ENCODE data around the gene APOC1.
A peak's percentile ranks its signal among the peaks of the same experiment; 100 is the strongest.
"Not testable (repeated sequence)": the region's sequence is repeated elsewhere in the genome, so short reads cannot be mapped to it uniquely, and the experiment has no call there.

APOC1 gene

DNA sequence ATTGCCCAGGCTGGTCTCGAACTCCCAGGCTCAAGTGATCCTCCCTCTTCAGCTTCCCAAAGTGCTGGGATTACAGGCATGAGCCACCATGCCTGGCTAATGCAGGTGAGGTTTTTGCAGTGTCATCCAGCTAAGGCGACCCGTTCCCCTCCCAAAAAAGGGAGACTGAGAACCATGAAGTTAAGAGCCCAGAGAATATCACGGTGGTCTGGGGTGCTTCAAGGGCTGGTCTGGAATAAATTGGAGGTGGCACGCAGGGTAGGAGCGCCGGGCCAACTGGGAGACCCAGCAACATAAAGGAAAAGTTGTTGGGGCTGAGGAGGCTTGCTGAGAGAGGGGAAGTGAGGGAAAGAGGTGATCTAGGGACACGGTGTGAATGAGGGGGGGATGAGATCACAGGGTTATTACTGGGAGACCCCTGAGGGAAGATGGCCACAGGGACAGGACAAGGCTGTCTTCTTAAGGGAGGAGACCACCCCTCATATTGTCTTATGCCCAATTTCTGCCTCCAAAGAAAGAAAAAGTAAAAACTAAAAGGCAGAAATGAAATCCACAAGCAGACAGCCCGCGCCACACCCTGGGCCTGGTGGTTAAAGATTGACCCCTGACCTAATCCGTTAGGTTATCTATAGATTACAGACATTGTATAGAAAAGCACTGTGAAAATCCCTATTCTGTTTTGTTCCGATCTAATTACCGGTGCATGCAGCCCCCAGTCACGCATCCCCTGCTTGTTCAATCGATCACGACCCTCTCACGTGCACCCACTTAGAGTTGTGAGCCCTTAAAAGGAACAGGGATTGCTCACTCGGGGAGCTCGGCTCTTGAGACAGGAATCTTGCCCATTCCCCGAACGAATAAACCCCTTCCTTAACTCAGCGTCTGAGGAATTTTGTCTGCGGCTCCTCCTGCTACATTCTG is 636 bp upstream of the APOC1 start:
- DNase-seq (ENCODE audit: low spot score), result not testable (repeated sequence)

DNA sequence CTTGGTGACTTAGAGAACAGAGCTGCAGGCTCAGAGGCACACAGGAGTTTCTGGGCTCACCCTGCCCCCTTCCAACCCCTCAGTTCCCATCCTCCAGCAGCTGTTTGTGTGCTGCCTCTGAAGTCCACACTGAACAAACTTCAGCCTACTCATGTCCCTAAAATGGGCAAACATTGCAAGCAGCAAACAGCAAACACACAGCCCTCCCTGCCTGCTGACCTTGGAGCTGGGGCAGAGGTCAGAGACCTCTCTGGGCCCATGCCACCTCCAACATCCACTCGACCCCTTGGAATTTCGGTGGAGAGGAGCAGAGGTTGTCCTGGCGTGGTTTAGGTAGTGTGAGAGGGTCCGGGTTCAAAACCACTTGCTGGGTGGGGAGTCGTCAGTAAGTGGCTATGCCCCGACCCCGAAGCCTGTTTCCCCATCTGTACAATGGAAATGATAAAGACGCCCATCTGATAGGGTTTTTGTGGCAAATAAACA is 9.9 kb downstream of the APOC1 start:
- no peak for DNase-seq (ENCODE audit: low spot score)

- peak; percentile 55 for DNase-seq (ENCODE audit: low spot score)
Observed at GRCh38 chr19:44925114-44925891, 10.9 kb downstream of the APOC1 start.

DNA sequence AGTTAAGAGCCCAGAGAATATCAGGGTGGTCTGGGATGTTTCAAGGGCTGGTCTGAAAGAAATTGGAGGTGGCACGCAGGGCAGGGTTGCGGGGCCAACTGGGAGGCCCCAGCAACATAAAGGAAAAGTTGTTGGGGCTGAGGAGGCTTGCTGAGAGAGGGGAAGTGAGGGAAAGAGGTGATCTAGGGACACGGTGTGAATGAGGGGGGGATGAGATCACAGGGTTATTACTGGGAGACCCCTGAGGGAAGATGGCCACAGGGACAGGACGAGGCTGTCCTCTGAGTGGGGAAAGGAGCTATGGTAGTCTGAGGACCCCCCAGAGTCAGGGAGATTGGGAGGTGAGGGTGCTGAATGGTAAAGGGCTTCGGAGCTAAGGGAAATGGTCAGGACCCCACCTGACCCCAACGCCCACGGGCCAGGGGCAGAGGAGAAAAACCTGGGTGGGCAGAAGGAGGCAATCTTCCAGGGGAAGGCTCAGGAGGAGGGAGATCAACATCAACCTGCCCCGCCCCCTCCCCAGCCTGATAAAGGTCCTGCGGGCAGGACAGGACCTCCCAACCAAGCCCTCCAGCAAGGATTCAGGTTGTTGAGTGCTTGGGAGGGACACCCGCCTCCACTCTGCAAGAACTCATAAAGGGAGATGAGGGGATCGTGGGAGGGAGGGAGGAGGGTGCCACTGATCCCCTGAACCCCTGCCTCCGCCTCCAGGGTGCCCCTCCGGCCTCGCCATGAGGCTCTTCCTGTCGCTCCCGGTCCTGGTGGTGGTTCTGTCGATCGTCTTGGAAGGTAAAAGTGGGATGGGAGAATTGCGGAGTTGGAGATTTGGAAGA is 12.1 kb downstream of the APOC1 start:
- not testable (repeated sequence) for DNase-seq (ENCODE audit: low spot score)

- peak; percentile 61 for DNase-seq (ENCODE audit: low spot score)
Observed at GRCh38 chr19:44927746-44928145, 13.3 kb downstream of the APOC1 start.

GRCh38 chr19:44930088-44930487 is 15.7 kb downstream of the APOC1 start:
- no peak for DNase-seq (ENCODE audit: low spot score)

DNA sequence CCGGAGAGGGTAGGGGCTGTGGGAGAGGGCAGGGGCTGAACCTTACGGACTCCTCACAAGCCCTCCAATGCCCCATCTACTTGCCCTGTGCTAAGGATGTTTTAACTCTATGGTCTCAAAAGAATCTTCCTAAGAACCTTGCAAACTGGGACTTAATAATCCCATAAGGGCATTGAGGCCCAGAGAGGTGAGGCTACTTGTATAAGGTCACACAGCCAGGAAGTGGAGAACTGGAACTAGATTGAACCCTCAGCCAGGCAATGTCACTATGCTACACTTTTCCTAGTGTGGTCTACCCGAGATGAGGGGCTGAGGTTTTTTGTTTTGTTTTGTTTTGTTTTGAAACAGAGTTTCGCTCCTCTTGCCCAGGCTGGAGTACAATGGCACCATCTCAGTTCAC is 17.1 kb downstream of the APOC1 start:
- no peak for DNase-seq (ENCODE audit: low spot score)

DNA sequence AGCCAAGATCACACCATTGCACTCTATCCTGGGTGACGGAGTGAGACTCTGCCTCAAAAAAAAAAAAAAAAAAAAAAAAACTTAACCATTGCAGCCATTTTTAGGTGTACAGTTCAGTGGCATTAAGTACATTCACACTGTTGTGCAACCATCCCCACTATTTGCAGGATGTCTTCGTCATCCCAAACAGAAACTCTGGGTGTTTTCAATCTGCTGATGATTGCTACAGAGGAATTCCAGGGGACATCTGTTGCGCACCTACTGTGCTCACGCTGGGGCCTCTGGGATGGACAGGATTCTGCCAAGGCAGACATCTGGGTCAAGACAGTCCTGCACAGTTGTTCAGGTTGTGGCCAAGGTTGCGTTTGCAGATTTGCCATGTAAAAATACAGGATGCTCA is 25.3 kb downstream of the APOC1 start:
- no peak for DNase-seq (ENCODE audit: low spot score)

DNA sequence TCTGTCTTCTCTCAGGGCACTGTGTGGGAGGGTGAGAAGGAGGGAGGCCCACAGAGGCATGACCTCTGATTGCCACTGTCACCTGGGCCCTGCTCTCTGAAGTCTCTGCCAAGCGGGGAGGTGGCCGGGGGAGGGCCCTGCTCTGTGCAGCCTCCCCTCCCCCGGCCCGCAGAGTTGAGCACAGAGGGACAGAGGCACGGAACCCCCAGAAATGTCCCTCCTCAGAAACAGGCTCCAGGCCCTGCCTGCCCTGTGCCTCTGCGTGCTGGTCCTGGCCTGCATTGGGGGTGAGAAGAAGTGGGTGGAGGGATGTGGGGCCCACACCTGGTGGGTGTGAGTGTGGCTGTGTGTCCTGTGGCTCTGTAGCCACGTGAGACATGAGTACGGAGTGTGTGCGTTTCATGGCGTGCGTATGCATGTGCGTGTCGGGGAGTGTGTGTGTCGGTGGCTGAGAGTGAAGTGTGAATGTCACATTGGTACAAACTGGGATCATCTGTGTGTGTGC is 27.7 kb downstream of the APOC1 start, which contains the start of gene APOC4:
Gene APOC4, plus strand, starts transcription at position 171 of the 505 bp plus-strand sequence. Its CDS starts 41 bp downstream, at position 212.
- DNase-seq (ENCODE audit: low spot score), result no peak

DNA sequence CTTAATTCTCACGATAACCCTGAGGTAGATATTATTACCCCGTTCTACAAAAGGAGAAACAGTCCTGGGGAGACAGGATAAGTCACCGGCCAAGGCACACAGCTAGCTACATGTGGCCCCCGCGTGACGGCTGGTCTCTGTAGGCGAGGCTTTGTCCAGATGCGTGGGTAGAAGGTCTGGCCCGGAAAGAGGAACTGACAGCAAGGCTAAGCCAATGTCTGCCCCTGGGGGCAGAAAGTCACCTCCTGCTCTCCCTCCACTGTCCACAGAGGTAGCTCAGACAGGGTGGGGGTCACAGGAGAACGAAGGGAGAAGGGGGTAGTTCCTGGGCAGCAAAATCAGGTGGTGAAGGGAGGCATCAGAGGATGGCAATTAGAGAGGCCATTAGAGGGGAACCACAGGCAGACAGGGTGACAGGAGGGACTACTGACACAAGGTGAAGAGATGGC is 29.4 kb downstream of the APOC1 start:
- no peak for DNase-seq (ENCODE audit: low spot score)

DNA sequence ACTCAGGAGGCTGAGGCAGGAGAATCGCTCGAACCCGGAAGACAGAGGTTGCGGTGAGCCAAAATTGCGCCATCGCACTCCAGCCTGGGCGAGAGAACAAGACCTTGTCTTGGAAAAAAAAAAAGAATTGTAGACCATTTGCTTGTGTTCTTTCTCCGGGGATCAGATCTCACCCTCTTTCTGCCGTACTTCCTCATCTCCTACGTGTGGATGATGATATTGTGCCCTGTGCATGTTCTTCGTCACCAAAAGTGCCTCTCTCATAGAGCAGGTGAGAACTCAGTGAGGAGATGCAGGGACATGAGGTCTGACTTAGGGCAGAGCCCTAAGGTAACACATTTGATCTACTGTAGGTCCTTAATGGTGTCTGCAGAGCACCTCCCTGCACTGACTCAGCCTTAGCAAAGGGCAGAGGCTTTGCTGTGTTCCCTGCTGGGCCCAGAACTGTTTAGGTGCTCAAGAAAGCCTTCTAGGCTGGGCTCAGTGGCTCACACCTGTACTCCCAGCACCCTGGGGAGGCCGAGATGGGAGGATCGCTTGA is 32.7 kb downstream of the APOC1 start:
- no peak for DNase-seq (ENCODE audit: low spot score)

GRCh38 chr19:44948237-44948636 is 33.8 kb downstream of the APOC1 start:
- no peak for DNase-seq (ENCODE audit: low spot score)

DNA sequence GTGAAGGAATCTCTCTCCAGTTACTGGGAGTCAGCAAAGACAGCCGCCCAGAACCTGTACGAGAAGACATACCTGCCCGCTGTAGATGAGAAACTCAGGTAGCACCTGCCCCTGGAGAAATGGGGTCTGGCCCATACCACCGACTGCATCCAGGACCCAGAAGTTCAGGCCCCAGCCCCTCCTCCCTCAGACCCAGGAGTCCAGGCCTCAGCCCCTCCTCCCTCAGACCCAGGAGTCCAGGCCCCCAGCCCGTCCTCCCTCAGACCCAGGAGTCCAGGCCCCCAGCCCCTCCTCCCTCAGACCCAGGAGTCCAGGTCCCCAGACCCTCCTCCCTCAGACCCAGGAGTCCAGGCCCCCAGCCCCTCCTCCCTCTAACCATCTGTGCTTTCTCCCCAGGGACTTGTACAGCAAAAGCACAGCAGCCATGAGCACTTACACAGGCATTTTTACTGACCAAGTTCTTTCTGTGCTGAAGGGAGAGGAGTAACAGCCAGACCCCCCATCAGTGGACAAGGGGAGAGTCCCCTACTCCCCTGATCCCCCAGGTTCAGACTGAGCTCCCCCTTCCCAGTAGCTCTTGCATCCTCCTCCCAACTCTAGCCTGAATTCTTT is 34.5 kb downstream of the APOC1 start:
- DNase-seq (ENCODE audit: low spot score), result no peak

DNA sequence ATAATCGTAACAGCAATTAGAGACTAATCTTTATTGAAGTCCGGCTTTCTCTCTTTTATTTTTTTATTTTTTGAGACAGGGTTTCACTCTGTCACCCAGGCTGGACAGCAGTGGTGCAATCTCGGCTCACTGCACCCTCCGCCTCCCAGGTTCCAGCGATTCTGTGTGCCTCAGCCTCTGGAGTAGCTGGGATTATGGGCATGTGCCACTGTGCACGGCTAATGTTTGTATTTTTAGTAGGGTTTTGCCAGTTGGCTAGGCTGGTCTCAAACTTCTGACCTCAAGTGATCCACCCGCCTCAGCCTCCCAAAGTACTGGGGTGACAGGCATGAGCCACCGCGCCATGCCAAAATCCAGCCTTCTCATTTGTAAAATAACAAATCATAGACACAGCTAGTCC is 35.1 kb downstream of the APOC1 start:
- no peak for DNase-seq (ENCODE audit: low spot score)

GRCh38 chr19:44951179-44952159 is 37.1 kb downstream of the APOC1 start:
- DNase-seq (ENCODE audit: low spot score), result peak; percentile 77

DNA sequence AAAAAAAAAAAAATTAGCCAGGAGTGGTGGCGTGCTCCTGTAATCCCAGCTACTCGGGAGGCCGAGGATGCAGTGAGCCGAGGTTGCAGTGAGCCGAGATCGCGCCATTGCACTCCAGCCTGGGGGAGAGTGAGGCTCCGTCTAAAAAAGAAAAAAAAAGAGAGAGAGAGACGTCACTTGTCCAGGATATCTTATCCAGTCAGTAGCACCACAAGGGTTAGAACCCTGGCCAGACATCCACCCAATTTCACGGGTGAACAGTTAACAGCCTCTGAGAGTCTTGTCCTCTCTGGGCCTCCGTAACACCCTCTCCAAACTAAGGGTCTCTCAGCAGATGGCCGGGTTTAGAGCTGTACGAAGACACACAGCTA is 39.9 kb downstream of the APOC1 start:
- no peak for DNase-seq (ENCODE audit: low spot score)

DNA sequence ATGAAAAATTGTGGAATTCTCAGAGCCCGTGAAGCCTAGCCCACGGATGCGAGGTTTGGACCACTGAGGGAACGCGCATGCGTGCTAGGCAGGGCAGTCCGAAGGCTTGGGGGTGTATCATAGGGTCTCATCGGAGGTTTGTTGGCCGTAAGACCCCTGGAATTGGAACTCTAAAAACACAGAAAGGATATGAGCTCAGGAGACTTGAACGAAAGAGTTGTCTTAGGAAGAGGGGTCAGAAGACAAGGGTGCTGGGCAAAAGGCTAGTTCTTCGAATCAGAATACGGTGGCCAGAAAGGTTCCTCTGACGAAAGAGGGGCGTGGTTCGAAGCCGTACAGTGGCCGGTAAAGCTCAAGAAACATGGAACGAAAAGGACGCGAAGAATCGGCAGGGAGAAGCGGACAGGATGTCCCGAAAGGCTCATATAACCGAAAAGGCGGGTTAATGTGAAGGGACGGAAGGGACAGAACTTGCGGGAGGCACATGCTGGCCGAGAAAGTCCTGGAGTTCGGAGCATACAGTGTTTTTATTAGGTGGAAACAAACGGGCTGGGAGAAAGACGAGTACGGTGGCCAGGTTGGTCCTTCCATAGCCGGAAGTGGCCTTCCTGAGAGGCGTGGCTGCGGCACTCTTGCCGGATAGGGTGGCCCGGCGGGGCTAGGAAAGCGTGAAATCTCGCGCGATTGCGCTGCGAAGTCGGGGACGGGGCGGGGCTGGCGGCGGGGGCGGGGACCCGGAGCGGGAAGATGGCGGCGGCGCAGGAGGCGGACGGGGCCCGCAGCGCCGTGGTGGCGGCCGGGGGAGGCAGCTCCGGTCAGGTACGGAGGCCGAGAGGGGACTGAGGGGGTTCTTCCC is 40.5 kb downstream of the APOC1 start, which contains the start of gene CLPTM1:
Gene CLPTM1, plus strand, starts transcription at position 732 of the 856 bp plus-strand sequence. Its CDS starts 16 bp downstream, at position 748.
- peak; percentile 99 for DNase-seq (ENCODE audit: low spot score)

Data from AG08396 (cell line).